ENCODE results near the gene EXOSC10. TPM values are rescaled to one million over a fixed set of nuclear protein-coding genes. Genes with fewer than 3 reads are reported as not detected.

EXOSC10 gene
- total RNA-seq, 1 experiment from 2014 or later: 93.1 TPM

GRCh38 chr1:11045428-11046269 is 54.0 kb downstream of the EXOSC10 start:
- CTCF ChIA-PET: no interaction called here
- TF ChIP-seq TCF7L2 (IDR thresholded peaks at IDR 0.05; ENCODE audit: low read depth, low read length) (no peak), REST (IDR thresholded peaks at IDR 0.05; ENCODE audit: insufficient read depth in 1 of 2, low read depth in 2 of 2, low read length in 1 of 2) (no peak), POLR2AphosphoS5 (IDR thresholded peaks at IDR 0.05; ENCODE audit: low read depth, low read length) (no peak), SIN3A (IDR thresholded peaks at IDR 0.05; ENCODE audit: borderline replicate concordance, insufficient read depth, low read depth, low read length) (no peak)
- TF ChIP-seq, protein P1, sequence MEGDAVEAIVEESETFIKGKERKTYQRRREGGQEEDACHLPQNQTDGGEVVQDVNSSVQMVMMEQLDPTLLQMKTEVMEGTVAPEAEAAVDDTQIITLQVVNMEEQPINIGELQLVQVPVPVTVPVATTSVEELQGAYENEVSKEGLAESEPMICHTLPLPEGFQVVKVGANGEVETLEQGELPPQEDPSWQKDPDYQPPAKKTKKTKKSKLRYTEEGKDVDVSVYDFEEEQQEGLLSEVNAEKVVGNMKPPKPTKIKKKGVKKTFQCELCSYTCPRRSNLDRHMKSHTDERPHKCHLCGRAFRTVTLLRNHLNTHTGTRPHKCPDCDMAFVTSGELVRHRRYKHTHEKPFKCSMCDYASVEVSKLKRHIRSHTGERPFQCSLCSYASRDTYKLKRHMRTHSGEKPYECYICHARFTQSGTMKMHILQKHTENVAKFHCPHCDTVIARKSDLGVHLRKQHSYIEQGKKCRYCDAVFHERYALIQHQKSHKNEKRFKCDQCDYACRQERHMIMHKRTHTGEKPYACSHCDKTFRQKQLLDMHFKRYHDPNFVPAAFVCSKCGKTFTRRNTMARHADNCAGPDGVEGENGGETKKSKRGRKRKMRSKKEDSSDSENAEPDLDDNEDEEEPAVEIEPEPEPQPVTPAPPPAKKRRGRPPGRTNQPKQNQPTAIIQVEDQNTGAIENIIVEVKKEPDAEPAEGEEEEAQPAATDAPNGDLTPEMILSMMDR (IDR thresholded peaks at IDR 0.05): no peak
- Histone ChIP-seq H3K4me3 (ENCODE audit: low read depth in 2 of 2, low read length in 2 of 2) (no peak overlapping the region), H3K27ac (ENCODE audit: low read length) (no peak overlapping the region), H3K27me3 (ENCODE audit: control insufficient read depth, insufficient read depth, low read length) (no peaks in the 10 kb centered on the region), H3K36me3 (ENCODE audit: control insufficient read depth, insufficient read depth, low read length) (no peaks in the 10 kb centered on the region), H3K9me3 (ENCODE audit: control insufficient read depth, insufficient read depth, low read depth, low read length) (no peaks in the 10 kb centered on the region), H3K4me1 (ENCODE audit: control insufficient read depth, insufficient read depth, low read length) (no peaks in the 10 kb centered on the region)
- in situ Hi-C loops (cut with HindIII; ENCODE audit: low pct_unique_long_range_greater_than_20kb, low sequenced_read_pairs): no loop called here
- peak; percentile 61 for ATAC-seq
- DNase-seq (ENCODE audit: low read depth, low spot score): no peak
- no TSS peak for BruUV-seq (replicated peaks)
- intact Hi-C loops (cut with micrococcal nuclease; ENCODE audit: unreplicated experiment): no loop called here
- POLR2A ChIA-PET: no interaction called here

DNA sequence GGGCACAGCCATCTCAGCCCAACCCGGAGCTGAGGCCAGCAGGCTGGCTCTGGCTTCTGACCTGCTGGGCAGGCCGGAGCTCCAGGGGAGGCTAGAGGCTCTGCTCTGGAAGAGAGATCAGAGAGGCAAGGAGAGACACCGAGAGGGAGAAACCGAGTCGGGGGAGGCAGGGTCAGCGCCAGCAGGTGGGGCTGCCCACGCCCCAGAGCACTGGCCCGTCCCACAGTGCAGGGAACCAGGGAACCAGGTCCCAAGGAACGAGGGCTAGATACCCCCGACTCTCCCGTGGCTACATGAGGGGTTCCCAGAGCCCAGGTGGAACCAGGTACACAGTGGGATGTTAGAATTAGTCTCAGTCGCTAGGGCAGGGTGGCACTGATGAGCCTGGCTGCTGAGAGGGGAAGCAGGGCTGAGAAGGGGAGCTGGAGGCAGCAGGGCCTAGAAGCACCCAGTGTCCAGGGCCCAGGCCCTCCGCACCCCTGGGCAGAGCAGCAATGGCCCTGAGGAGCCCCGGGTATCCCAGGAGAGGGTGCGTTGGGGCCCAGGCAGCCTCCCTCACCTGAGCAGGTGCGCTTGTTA is 54.7 kb downstream of the EXOSC10 start:
- no peak overlapping the region for H3K27ac ChIP-seq (ENCODE audit: low read length)
- intact Hi-C loops (cut with micrococcal nuclease; ENCODE audit: unreplicated experiment): no loop called here
- no peak overlapping the region for H3K4me3 ChIP-seq (ENCODE audit: low read depth in 2 of 2, low read length in 2 of 2)
- H3K9me3 ChIP-seq (ENCODE audit: control insufficient read depth, insufficient read depth, low read depth, low read length): no peaks in the 10 kb centered on the region
- DNase-seq (ENCODE audit: low read depth, low spot score) (no peak), ATAC-seq (peak; percentile 57)
- BruUV-seq (replicated peaks): no TSS peak
- H3K27me3 ChIP-seq (ENCODE audit: control insufficient read depth, insufficient read depth, low read length): no peaks in the 10 kb centered on the region
- H3K36me3 ChIP-seq (ENCODE audit: control insufficient read depth, insufficient read depth, low read length): no peaks in the 10 kb centered on the region
- TF ChIP-seq TCF7L2 (IDR thresholded peaks at IDR 0.05; ENCODE audit: low read depth, low read length) (no peak), REST (IDR thresholded peaks at IDR 0.05; ENCODE audit: insufficient read depth in 1 of 2, low read depth in 2 of 2, low read length in 1 of 2) (no peak), POLR2AphosphoS5 (IDR thresholded peaks at IDR 0.05; ENCODE audit: low read depth, low read length) (no peak), SIN3A (IDR thresholded peaks at IDR 0.05; ENCODE audit: borderline replicate concordance, insufficient read depth, low read depth, low read length) (no peak)
- TF ChIP-seq, protein P1 (IDR thresholded peaks at IDR 0.05): no peak
- POLR2A ChIA-PET: no interaction called here
- in situ Hi-C loops (cut with HindIII; ENCODE audit: low pct_unique_long_range_greater_than_20kb, low sequenced_read_pairs): no loop called here
- CTCF ChIA-PET: no interaction called here
- H3K4me1 ChIP-seq (ENCODE audit: control insufficient read depth, insufficient read depth, low read length): no peaks in the 10 kb centered on the region
